ENCODE data around the gene PUS3. TPM values are rescaled to one million over a fixed set of nuclear protein-coding genes. Genes with fewer than 3 reads are reported as not detected.

PUS3 gene
- total and polyA plus RNA-seq, 10 donors, result 7.7 to 12.7 (median 11.1) TPM

GRCh38 chr11:125930076-125930450, 27.1 kb upstream of the PUS3 start:
- H3K27ac ChIP-seq, result no peak overlapping the region
- no peak overlapping the region for H3K4me3 ChIP-seq
- 80 to 87% (median 84%) methylated on average over 11 of the region's 11 CpGs for WGBS, 5 donors
- no peaks in the 10 kb centered on the region for H3K4me1 ChIP-seq
- H3K36me3 ChIP-seq, result no peaks in the 10 kb centered on the region
- intact Hi-C loops (cut with DNase I; ENCODE audit: low total_unique reads), result no loop called here
- H3K27me3 ChIP-seq (replicated peaks in 1 of 7), result peaks cover 0 to 31% (median 0%) of the 10 kb centered on the region in 7 donors
- no peak for DNase-seq
- no peaks in the 10 kb centered on the region for H3K9me3 ChIP-seq
- TF ChIP-seq CTCF (IDR thresholded peaks at IDR 0.05 in 8 of 11, conservative IDR thresholded peaks at IDR 0.05 in 3 of 11) (no peak), POLR2AphosphoS5 (IDR thresholded peaks at IDR 0.05) (no peak), POLR2A (IDR thresholded peaks at IDR 0.05) (no peak)

GRCh38 chr11:125929445-125930075, 26.6 kb upstream of the PUS3 start:
- peak; percentile 61 for DNase-seq
- intact Hi-C loops (cut with DNase I; ENCODE audit: low total_unique reads), result no loop called here
- TF ChIP-seq CTCF (IDR thresholded peaks at IDR 0.05 in 8 of 11, conservative IDR thresholded peaks at IDR 0.05 in 3 of 11) (no peak), POLR2AphosphoS5 (IDR thresholded peaks at IDR 0.05) (no peak)
- Histone ChIP-seq H3K4me3 (no peak overlapping the region), H3K4me1 (no peaks in the 10 kb centered on the region), H3K27me3 (replicated peaks in 1 of 7) (peaks cover 0 to 32% (median 0%) of the 10 kb centered on the region in 7 donors), H3K36me3 (no peaks in the 10 kb centered on the region), H3K9me3 (no peaks in the 10 kb centered on the region), H3K27ac (no peak overlapping the region)
- WGBS, 5 donors, result 70 to 87% (median 77%) methylated on average over 9 of the region's 9 CpGs

- DNase-seq, result peak; percentile 47
- WGBS, 5 donors, result 87 to 92% (median 92%) methylated on average over 12 of the region's 12 CpGs
- no peak for TF ChIP-seq POLR2AphosphoS5 (IDR thresholded peaks at IDR 0.05)
- TF ChIP-seq CTCF (IDR thresholded peaks at IDR 0.05 in 8 of 11, conservative IDR thresholded peaks at IDR 0.05 in 3 of 11), result no peak
- TF ChIP-seq POLR2A (IDR thresholded peaks at IDR 0.05), result no peak
- H3K27ac ChIP-seq, result no peak overlapping the region
- no peak overlapping the region for H3K4me3 ChIP-seq
- no peaks in the 10 kb centered on the region for H3K9me3 ChIP-seq
- peaks cover 0 to 38% (median 0%) of the 10 kb centered on the region in 7 donors for H3K27me3 ChIP-seq (replicated peaks in 1 of 7)
- no peaks in the 10 kb centered on the region for H3K36me3 ChIP-seq
- peaks cover 0 to 4% (median 0%) of the 10 kb centered on the region in 6 donors for H3K4me1 ChIP-seq
- intact Hi-C loops (cut with DNase I; ENCODE audit: low total_unique reads), result no loop called here
Measured at GRCh38 chr11:125926682-125927081, 23.7 kb upstream of the PUS3 start.

GRCh38 chr11:125925804-125926203, 22.8 kb upstream of the PUS3 start:
- no peak overlapping the region for H3K4me3 ChIP-seq
- no peak for DNase-seq
- no peaks in the 10 kb centered on the region for H3K36me3 ChIP-seq
- H3K4me1 ChIP-seq, result peaks cover 0 to 4% (median 0%) of the 10 kb centered on the region in 6 donors
- intact Hi-C loops (cut with DNase I; ENCODE audit: low total_unique reads), result no loop called here
- 72 to 90% (median 75%) methylated on average over 3 of the region's 3 CpGs for WGBS, 5 donors
- H3K9me3 ChIP-seq, result no peaks in the 10 kb centered on the region
- peaks cover 0 to 40% (median 0%) of the 10 kb centered on the region in 7 donors for H3K27me3 ChIP-seq (replicated peaks in 1 of 7)
- TF ChIP-seq POLR2AphosphoS5 (IDR thresholded peaks at IDR 0.05), result no peak
- TF ChIP-seq POLR2A (IDR thresholded peaks at IDR 0.05), result no peak
- no peak overlapping the region for H3K27ac ChIP-seq
